ENCODE results near the gene ACP1.

ACP1 gene

DNA sequence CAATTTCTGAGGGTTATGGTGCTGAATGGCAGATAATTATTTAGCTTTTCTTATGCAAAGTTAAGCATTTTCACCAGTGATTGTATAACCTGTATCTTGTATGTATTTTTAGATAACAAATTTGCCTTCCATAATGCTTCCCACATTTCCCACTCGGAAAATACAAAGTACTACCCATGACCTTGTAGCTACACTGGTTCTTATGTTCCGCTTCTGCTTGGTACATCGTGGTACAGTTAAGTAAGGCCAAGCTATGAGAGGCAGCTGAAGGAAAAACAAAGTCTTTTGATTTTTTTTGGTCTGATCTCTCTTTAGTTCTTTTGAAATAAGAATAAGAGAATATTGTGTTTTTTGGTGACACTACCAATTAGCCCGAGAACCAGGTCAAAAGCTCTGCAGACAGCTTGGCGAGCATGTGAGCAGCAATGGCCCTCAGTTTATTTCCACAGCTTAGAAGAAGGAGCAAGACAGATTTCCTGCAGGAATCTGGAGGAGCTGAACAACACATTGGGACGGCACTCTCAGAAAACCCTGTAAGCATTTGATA, 27.7 kb upstream of the ACP1 start:
- H3K27ac ChIP-seq (ENCODE audit: insufficient read depth, low read depth, low read length, poor library complexity, severe bottlenecking): no peak overlapping the region

GRCh38 chr2:237878-238277, 26.9 kb upstream of the ACP1 start:
- Histone ChIP-seq H3K4me1 (ENCODE audit: control insufficient read depth, insufficient read depth, low read length) (no peaks in the 10 kb centered on the region), H3K27me3 (ENCODE audit: control insufficient read depth, insufficient read depth, low read length, poor library complexity, severe bottlenecking) (no peaks in the 10 kb centered on the region), H3K27ac (ENCODE audit: insufficient read depth, low read depth, low read length, poor library complexity, severe bottlenecking) (no peak overlapping the region), H3K4me3 (ENCODE audit: insufficient read depth, low read depth, low read length) (no peak overlapping the region), H3K36me3 (ENCODE audit: control insufficient read depth, insufficient read depth, low read length) (no peaks in the 10 kb centered on the region), H3K9me3 (ENCODE audit: control insufficient read depth, low read length) (no peaks in the 10 kb centered on the region)
- WGBS, 2 experiments: 63 to 65% methylated on average over 6 of the region's 6 CpGs

More for the DNA sequence above, 27.7 kb upstream of the ACP1 start:
- Histone ChIP-seq H3K4me1 (ENCODE audit: control insufficient read depth, insufficient read depth, low read length) (no peaks in the 10 kb centered on the region), H3K27me3 (ENCODE audit: control insufficient read depth, insufficient read depth, low read length, poor library complexity, severe bottlenecking) (no peaks in the 10 kb centered on the region), H3K4me3 (ENCODE audit: insufficient read depth, low read depth, low read length) (no peak overlapping the region), H3K9me3 (ENCODE audit: control insufficient read depth, low read length) (no peaks in the 10 kb centered on the region), H3K36me3 (ENCODE audit: control insufficient read depth, insufficient read depth, low read length) (no peaks in the 10 kb centered on the region)
- 93 to 94% methylated on average over 6 of the region's 6 CpGs for WGBS, 2 experiments

- WGBS, 2 experiments: 85 to 91% methylated on average over 3 of the region's 3 CpGs
Observed at GRCh38 chr2:238431-238830, 26.3 kb upstream of the ACP1 start.

DNA sequence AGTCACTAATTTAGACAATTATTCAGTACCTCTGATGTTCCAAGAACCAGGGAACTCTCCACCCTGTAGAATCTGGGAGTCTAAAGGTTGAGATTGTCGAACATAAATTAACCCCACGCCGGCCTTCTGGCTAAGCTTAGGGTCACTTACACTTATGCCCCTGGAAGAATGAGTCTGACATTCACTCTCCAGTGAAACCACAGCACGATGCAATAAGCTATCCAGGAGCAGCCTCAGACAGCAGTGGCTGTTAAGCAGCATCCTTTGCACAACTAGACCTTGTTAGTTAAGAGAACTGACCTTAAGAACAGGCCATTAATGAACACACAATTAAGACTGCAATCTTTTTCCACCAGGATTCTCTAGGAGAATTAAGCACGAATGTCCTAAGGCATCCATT, 25.9 kb upstream of the ACP1 start:
- no peaks in the 10 kb centered on the region for H3K4me1 ChIP-seq (ENCODE audit: control insufficient read depth, insufficient read depth, low read length)
- no peaks in the 10 kb centered on the region for H3K9me3 ChIP-seq (ENCODE audit: control insufficient read depth, low read length)
- H3K27me3 ChIP-seq (ENCODE audit: control insufficient read depth, insufficient read depth, low read length, poor library complexity, severe bottlenecking): no peaks in the 10 kb centered on the region
- 92 to 97% methylated on average over 5 of the region's 5 CpGs for WGBS, 2 experiments
- H3K4me3 ChIP-seq (ENCODE audit: insufficient read depth, low read depth, low read length): no peak overlapping the region
- no peak overlapping the region for H3K27ac ChIP-seq (ENCODE audit: insufficient read depth, low read depth, low read length, poor library complexity, severe bottlenecking)
- H3K36me3 ChIP-seq (ENCODE audit: control insufficient read depth, insufficient read depth, low read length): no peaks in the 10 kb centered on the region

More at GRCh38 chr2:238431-238830, 26.3 kb upstream of the ACP1 start:
- Histone ChIP-seq H3K36me3 (ENCODE audit: control insufficient read depth, insufficient read depth, low read length) (no peaks in the 10 kb centered on the region), H3K27ac (ENCODE audit: insufficient read depth, low read depth, low read length, poor library complexity, severe bottlenecking) (no peak overlapping the region), H3K4me1 (ENCODE audit: control insufficient read depth, insufficient read depth, low read length) (no peaks in the 10 kb centered on the region), H3K27me3 (ENCODE audit: control insufficient read depth, insufficient read depth, low read length, poor library complexity, severe bottlenecking) (no peaks in the 10 kb centered on the region), H3K9me3 (ENCODE audit: control insufficient read depth, low read length) (no peaks in the 10 kb centered on the region), H3K4me3 (ENCODE audit: insufficient read depth, low read depth, low read length) (no peak overlapping the region)

DNA sequence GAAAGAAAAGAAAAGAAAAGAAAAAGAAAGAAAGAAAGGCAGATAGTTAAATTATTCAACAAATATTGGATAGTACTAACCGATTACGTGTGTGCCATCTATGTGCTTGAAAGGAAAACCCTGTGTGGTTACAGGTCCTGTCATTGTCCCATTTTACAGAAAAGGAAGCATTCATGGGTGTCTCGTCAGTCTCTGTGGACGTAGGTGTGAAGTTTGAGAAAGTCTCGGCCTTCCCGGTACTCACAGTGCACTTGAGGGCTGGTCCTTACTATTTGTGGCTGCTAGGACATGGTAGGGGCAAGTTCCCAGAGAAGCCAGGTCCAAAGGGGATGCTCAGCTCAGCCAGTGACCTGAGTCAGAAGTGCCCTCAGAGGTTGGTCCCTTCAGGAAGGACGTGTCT, 20.2 kb upstream of the ACP1 start:
- WGBS, 2 experiments: 92 to 93% methylated on average over 7 of the region's 7 CpGs
- Histone ChIP-seq H3K27me3 (ENCODE audit: control insufficient read depth, insufficient read depth, low read length, poor library complexity, severe bottlenecking) (no peaks in the 10 kb centered on the region), H3K4me3 (ENCODE audit: insufficient read depth, low read depth, low read length) (no peak overlapping the region), H3K27ac (ENCODE audit: insufficient read depth, low read depth, low read length, poor library complexity, severe bottlenecking) (no peak overlapping the region), H3K9me3 (ENCODE audit: control insufficient read depth, low read length) (no peaks in the 10 kb centered on the region), H3K4me1 (ENCODE audit: control insufficient read depth, insufficient read depth, low read length) (no peaks in the 10 kb centered on the region), H3K36me3 (ENCODE audit: control insufficient read depth, insufficient read depth, low read length) (peaks cover 5% of the 10 kb centered on the region)

- no peak overlapping the region for H3K4me3 ChIP-seq (ENCODE audit: insufficient read depth, low read depth, low read length)
- no peaks in the 10 kb centered on the region for H3K27me3 ChIP-seq (ENCODE audit: control insufficient read depth, insufficient read depth, low read length, poor library complexity, severe bottlenecking)
- H3K4me1 ChIP-seq (ENCODE audit: control insufficient read depth, insufficient read depth, low read length): no peaks in the 10 kb centered on the region
- H3K36me3 ChIP-seq (ENCODE audit: control insufficient read depth, insufficient read depth, low read length): peaks cover 5% of the 10 kb centered on the region
- no peak overlapping the region for H3K27ac ChIP-seq (ENCODE audit: insufficient read depth, low read depth, low read length, poor library complexity, severe bottlenecking)
- H3K9me3 ChIP-seq (ENCODE audit: control insufficient read depth, low read length): no peaks in the 10 kb centered on the region
- WGBS, 2 experiments: 69 to 72% methylated on average over 6 of the region's 6 CpGs
Observed at GRCh38 chr2:246489-247144, 18.1 kb upstream of the ACP1 start.

DNA sequence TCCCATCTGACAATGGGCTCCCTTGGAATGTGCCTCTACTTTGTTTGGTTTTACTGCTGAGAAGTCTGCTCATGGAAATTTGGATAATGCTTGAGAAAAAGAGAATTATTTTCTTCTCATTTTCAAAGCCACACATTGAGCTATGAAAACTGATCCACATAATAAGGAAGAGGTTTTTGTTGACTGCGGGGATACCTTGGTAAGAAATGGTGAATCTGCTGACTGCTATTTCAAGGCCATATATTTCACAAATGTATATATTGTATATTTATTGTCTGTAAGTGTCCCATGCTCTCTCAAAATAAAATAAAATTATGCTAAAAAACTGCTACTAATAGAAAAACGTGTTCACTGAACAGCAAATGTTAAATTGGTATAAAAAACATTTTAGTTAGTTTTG, 16.0 kb upstream of the ACP1 start:
- Histone ChIP-seq H3K4me1 (ENCODE audit: control insufficient read depth, insufficient read depth, low read length) (no peaks in the 10 kb centered on the region), H3K27me3 (ENCODE audit: control insufficient read depth, insufficient read depth, low read length, poor library complexity, severe bottlenecking) (no peaks in the 10 kb centered on the region), H3K36me3 (ENCODE audit: control insufficient read depth, insufficient read depth, low read length) (peaks cover 5% of the 10 kb centered on the region), H3K9me3 (ENCODE audit: control insufficient read depth, low read length) (no peaks in the 10 kb centered on the region), H3K27ac (ENCODE audit: insufficient read depth, low read depth, low read length, poor library complexity, severe bottlenecking) (no peak overlapping the region), H3K4me3 (ENCODE audit: insufficient read depth, low read depth, low read length) (no peak overlapping the region)
- 100% methylated on average over 1 of the region's 2 CpGs; no CpG with 5 or more reads in 1 of the 2 experiments for WGBS, 2 experiments

- peaks cover 4% of the 10 kb centered on the region for H3K36me3 ChIP-seq (ENCODE audit: control insufficient read depth, insufficient read depth, low read length)
- no peak overlapping the region for H3K27ac ChIP-seq (ENCODE audit: insufficient read depth, low read depth, low read length, poor library complexity, severe bottlenecking)
- no peaks in the 10 kb centered on the region for H3K4me1 ChIP-seq (ENCODE audit: control insufficient read depth, insufficient read depth, low read length)
- no peaks in the 10 kb centered on the region for H3K27me3 ChIP-seq (ENCODE audit: control insufficient read depth, insufficient read depth, low read length, poor library complexity, severe bottlenecking)
- WGBS, 2 experiments: 92 to 97% methylated on average over 15 of the region's 15 CpGs
- H3K9me3 ChIP-seq (ENCODE audit: control insufficient read depth, low read length): no peaks in the 10 kb centered on the region
- H3K4me3 ChIP-seq (ENCODE audit: insufficient read depth, low read depth, low read length): no peak overlapping the region
Observed at GRCh38 chr2:249538-250042, 15.2 kb upstream of the ACP1 start.

DNA sequence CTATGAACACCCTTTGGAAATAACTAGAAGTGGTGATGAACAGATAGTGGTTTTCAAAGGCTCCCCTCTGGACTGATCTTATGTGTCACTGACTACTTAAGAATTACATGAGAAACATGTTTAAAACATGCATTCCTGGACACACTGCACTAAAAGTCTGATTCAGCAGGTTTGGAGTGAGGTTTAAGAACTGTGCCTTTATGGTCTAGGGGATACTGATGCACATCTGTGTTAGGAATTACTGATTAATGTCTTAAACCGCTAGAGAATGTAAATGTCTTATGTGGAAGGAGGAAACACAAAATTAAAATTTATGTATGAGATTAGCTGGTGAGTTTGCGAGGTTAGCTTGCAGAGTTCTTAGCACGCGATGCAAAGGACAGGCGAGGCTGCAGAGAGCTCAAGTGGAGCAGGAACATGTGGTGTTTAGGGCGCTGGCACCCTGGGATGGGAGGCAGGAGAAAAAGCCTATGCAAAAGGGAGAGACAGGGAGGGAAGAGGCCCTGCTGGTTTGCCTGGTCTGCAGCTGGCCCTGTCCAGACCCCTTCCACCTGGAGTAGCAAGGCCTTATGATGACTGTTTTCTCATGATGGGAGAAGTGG, 12.6 kb upstream of the ACP1 start:
- no peaks in the 10 kb centered on the region for H3K4me1 ChIP-seq (ENCODE audit: control insufficient read depth, insufficient read depth, low read length)
- WGBS, 2 experiments: 91 to 94% methylated on average over 6 of the region's 6 CpGs
- H3K4me3 ChIP-seq (ENCODE audit: insufficient read depth, low read depth, low read length): no peak overlapping the region
- H3K27ac ChIP-seq (ENCODE audit: insufficient read depth, low read depth, low read length, poor library complexity, severe bottlenecking): no peak overlapping the region
- no peaks in the 10 kb centered on the region for H3K27me3 ChIP-seq (ENCODE audit: control insufficient read depth, insufficient read depth, low read length, poor library complexity, severe bottlenecking)
- H3K36me3 ChIP-seq (ENCODE audit: control insufficient read depth, insufficient read depth, low read length): no peaks in the 10 kb centered on the region
- H3K9me3 ChIP-seq (ENCODE audit: control insufficient read depth, low read length): no peaks in the 10 kb centered on the region

- H3K9me3 ChIP-seq (ENCODE audit: control insufficient read depth, low read length): no peaks in the 10 kb centered on the region
- WGBS, 2 experiments: 85 to 87% methylated on average over 8 of the region's 8 CpGs
- H3K27ac ChIP-seq (ENCODE audit: insufficient read depth, low read depth, low read length, poor library complexity, severe bottlenecking): no peak overlapping the region
- H3K27me3 ChIP-seq (ENCODE audit: control insufficient read depth, insufficient read depth, low read length, poor library complexity, severe bottlenecking): no peaks in the 10 kb centered on the region
- no peak overlapping the region for H3K4me3 ChIP-seq (ENCODE audit: insufficient read depth, low read depth, low read length)
- no peaks in the 10 kb centered on the region for H3K36me3 ChIP-seq (ENCODE audit: control insufficient read depth, insufficient read depth, low read length)
- no peaks in the 10 kb centered on the region for H3K4me1 ChIP-seq (ENCODE audit: control insufficient read depth, insufficient read depth, low read length)
Observed at GRCh38 chr2:253202-253638, 11.5 kb upstream of the ACP1 start.

Measured in ectodermal cell (in vitro differentiated cells).